SKM-1 (cell line): ENCODE results near the gene DGKH.
"Not testable (repeated sequence)": the region's sequence is repeated elsewhere in the genome, so short reads cannot be mapped to it uniquely, and the experiment has no call there.

Experiments
- DNase-seq: peaks from one replicate; lab custom pipeline; 2025; ENCODE audit not compliant: unreplicated experiment; lab: John Stamatoyannopoulos, UW

The DGKH gene

GRCh38 chr13:42112864-42113263 is 64.4 kb downstream of the DGKH start:
- DNase-seq: no peak

GRCh38 chr13:42113478-42113877 is 65.0 kb downstream of the DGKH start:
- DNase-seq: no peak

GRCh38 chr13:42114278-42114677 is 65.8 kb downstream of the DGKH start:
- DNase-seq: no peak

GRCh38 chr13:42114912-42115311 is 66.5 kb downstream of the DGKH start:
- no peak for DNase-seq

- DNase-seq: no peak
These were observed 67.8 kb downstream of the DGKH start for GRCh38 chr13:42116225-42116624.

GRCh38 chr13:42119041-42119440 is 70.6 kb downstream of the DGKH start:
- no peak for DNase-seq

GRCh38 chr13:42119875-42120274 is 71.4 kb downstream of the DGKH start:
- no peak for DNase-seq

GRCh38 chr13:42123600-42123999 is 75.2 kb downstream of the DGKH start:
- no peak for DNase-seq

GRCh38 chr13:42125046-42125445 is 76.6 kb downstream of the DGKH start:
- DNase-seq: no peak

- DNase-seq: no peak
These were observed 78.6 kb downstream of the DGKH start for GRCh38 chr13:42127047-42127446.

- DNase-seq: no peak
These were observed 80.6 kb downstream of the DGKH start for GRCh38 chr13:42129033-42129432.

- no peak for DNase-seq
These were observed 88.1 kb downstream of the DGKH start for GRCh38 chr13:42136518-42136917.

GRCh38 chr13:42137856-42138537 is 89.5 kb downstream of the DGKH start:
- no peak for DNase-seq

- DNase-seq: no peak
These were observed 92.0 kb downstream of the DGKH start for GRCh38 chr13:42140494-42140893.

GRCh38 chr13:42141052-42141451 is 92.6 kb downstream of the DGKH start:
- DNase-seq: not testable (repeated sequence)

- DNase-seq: no peak
These were observed 97.9 kb downstream of the DGKH start for GRCh38 chr13:42146359-42146758.

GRCh38 chr13:42148538-42148937 is 100.1 kb downstream of the DGKH start:
- no peak for DNase-seq

- DNase-seq: no peak
These were observed 100.7 kb downstream of the DGKH start for GRCh38 chr13:42149136-42149535.

GRCh38 chr13:42151781-42152180 is 103.3 kb downstream of the DGKH start:
- DNase-seq: no peak

- no peak for DNase-seq
These were observed 104.0 kb downstream of the DGKH start for GRCh38 chr13:42152495-42152894.

GRCh38 chr13:42153199-42154113 is 105.0 kb downstream of the DGKH start:
- no peak for DNase-seq

- DNase-seq: no peak
These were observed 106.8 kb downstream of the DGKH start for GRCh38 chr13:42155251-42155650.
